NCI-H1048 (cell line): ENCODE data around the gene FBH1.
"Not testable (repeated sequence)": the region's sequence is repeated elsewhere in the genome, so short reads cannot be mapped to it uniquely, and the experiment has no call there.

Experiments used
- DNase-seq: peaks from one replicate; lab custom pipeline; 2025; lab: John Stamatoyannopoulos, UW

FBH1 gene

DNA sequence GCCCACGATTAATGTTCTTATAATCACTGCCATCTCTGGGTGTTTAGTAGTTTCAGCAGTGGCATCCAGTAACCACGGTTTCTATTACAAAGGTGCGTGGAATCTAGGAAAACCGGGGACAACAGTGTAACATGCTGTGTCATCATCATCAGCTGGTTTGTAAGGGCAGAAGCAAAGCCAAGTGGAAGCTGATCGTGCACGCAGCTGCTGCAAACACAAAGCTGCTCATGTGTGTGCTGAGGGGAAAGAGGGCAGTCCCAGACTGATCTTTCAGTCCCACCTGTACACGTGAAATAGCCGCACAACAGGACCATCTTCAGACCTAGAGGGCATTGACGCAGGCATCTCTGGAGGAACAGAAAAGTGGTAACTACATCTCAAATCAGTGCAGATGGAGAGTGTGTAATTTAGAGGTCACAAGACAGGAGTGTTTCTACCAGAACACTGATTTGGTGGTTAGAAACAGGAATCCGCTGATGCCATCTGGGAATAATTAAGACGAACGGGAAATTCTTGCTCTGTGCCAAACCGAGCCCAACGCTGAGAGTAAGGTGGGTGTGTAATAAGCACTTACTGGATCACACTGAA is 13.8 kb upstream of the FBH1 start:
- no peak for DNase-seq

DNA sequence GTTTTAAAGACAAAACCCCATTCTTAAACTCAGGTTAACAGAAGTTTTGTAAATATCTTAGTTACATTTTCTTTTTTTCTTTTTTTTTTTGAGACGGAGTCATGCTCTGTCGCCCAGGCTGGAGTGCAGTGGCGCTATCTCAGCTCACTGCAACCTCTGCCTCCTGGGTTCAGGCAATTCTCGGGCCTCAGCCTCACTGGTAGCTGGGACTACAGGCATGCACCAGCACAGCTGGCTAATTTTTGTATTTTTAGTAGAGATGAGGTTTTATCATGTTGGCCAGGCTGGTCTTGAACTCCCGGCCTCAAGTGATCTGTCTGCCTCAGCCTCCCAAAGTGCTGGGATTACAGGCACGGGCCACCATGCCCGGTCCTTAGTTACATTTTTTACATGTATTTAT is 13.0 kb upstream of the FBH1 start:
- DNase-seq, result not testable (repeated sequence)

DNA sequence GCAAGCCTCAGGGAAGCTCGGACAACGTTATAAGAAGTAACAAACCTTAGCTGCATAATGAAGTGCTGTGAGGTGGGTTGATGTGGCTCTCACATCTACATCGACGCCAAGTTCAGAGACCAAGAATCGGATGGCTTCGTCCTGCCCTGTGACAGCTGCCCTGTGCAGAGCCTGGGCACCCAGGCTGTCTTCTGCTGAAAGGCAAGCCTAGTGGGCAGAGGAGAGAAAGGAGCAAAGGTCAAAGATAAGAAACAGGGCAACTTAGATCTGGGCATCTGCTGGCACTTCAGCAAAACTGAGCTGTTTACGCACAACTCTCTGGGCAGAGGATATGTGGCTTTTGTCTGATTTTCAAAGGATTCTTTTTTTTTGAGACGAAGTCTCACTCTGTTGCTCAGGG is 7.1 kb upstream of the FBH1 start:
- no peak for DNase-seq

DNA sequence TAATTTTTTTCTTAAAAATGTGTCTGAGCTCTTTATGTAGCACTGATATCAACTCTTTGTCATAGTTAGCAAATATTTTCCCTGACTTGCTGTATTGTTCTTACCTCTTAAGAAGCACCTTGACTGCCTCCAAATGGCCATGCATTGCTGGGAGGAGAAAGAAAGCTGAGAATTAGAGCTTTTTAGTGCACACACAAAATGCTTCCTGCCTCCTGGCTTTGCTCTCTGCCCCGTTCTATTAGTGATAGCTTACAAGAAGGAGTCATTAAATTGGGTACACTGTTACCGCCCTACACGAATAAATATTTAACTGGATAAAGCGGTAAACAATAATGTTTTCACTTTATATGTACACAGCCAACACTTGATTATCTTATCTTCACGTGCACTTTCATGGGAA is 4.4 kb upstream of the FBH1 start:
- DNase-seq, result no peak

DNA sequence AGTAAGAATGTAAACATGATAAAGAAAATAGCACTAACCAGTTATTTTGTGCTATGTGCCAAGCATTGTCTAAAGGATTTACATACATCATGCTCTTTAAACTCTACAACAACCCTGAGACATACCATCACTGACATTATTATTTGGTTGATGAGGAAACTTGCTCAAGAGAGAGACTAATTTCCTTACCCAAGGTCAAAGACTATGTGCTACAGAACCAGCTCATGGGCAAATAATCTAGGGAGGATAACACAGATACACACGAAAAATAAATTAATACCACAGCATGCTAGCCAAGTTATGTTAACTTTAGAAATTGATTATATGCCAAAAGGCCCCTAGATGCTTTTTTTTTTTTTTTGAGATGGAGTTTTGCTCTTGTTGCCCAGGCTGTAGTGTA is 3.0 kb upstream of the FBH1 start:
- no peak for DNase-seq

DNA sequence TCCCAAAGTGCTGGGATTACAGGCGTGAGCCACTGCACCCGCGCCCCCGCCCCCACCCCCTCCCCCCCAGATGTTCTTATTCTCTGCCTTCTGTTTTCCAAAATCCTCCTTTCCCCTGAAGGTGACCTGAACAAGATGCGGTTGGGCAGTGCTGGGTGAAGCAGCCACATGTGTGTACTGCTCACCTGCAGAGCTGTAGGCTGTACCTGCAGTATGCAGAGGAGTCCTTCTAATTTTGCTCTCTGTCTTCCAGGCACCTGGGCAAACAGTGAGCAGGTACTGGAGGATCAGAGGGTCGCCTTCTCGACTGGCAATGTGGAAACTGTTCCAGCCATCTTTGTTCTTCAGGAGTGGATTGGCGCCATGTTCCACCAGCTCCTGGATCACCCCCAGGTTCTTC is 2.4 kb upstream of the FBH1 start:
- DNase-seq, result no peak

DNA sequence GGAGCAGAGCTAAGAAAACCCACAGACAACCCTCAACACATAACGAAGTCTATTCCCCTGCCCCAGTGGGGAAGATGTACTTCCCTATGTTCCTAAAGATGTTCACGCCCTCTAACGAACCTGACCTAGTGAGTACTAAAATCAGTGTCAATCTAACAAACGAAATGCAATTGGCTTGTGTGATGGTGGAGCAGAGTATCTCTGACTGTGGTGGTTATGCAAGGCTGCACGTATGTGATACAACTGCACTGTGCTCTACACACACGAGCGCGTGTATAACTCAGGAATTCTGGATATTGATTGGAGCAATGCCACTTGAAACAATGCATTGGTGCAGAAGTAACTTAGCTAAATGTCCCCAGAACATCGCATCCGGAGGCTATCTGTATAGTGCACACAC is 1.7 kb upstream of the FBH1 start:
- no peak for DNase-seq

DNA sequence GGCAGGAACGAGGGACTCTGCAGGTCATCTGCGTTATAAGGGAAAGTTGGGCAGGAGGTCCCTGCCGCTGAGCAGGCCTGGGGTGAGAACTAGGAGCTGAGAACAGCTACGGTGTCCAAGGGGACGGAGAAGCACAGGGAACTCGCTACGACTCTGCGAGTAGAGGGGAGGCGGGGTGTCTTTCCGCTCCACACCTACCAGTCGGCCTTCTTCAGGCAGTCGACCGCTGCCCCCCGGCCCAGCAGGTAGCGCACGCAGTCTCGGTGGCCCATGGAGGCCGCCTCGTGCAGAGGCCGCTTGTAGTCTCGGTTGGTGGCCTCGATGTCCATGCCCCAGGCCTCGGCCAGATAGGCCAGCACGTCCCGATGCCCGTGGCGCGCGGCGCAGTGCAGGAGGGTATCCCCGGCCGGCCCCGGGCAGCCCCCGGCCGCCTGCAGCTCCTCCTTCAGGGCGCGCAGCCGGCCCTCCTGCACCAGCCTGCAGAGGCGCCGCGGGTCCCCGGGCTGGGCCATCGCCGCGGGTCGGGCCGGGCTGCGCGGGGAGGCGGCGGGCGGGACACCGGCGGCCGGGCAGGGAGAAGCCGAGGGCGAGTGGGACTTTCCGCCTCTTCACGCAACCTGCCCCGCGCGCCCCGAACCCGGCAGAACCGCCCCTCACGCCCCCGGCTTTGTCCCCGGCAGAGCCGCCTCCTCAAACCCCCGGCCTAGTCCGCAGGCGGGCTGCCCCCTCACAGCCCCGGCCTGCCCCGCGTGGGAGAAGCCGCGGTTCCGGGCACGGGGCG is 1.0 kb upstream of the FBH1 start:
- DNase-seq, result no peak

DNA sequence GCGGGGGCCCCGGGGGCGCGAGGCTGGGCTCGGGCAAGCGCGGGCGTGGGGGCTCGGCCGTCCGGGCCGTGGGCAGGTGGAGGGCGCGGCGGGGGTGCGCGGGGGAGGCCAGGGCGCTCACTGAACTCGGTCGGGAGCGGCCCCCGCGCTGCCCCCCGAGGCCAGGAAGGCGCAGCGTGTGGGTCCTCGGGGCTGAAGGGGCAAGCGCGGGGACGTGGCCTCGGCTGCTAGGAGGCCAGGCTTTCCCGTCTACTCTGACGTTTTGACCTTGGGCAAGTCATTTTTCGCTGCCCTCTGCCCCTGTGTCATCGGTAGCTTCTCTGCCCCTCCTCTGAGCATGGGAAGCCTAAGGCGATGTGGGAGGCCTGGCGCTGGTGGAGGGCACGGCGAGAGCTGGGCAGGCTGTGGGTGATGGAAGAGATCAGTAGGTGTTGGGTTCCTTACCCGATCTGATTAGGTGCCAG is 441 bp downstream of the FBH1 start:
- no peak for DNase-seq

DNA sequence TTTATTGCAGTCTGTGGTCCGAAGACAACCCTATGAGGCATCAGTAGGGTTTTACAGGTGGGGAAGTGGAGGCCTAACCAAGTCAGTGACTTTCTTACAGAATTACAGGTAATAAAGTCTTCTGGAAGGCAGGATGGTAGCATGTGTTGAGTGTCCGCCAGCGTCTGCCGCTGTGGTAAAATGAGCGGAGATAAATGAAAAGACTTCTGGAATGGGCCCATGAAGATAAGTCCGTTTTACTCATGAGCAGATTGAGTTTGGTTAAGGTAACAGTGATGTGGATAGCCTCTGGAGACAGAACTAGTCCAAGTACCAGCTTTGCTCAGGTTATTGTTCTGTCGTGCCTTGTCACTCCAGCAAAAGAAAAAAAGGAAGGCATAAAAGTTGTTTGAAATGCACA is 966 bp downstream of the FBH1 start:
- DNase-seq, result no peak

DNA sequence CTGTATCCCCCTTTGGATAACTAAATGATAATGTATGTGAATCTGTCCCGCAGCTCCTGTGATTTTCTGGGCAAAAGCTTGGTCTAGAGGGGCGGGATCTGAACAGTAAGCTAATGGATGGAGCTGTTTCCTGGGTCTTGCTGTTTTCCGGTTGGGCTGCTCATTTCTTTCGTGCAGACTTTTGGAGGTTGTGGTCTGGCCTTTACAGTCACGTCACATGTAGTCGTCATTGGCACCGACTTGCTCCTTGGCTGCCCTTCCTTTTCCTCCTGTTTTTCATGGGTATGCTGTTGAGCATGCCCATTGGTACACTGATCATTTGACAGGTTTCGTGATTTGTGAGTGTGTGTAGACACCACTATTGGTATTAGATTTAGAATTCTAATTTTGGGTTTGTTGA is 2.0 kb downstream of the FBH1 start:
- DNase-seq, result no peak

DNA sequence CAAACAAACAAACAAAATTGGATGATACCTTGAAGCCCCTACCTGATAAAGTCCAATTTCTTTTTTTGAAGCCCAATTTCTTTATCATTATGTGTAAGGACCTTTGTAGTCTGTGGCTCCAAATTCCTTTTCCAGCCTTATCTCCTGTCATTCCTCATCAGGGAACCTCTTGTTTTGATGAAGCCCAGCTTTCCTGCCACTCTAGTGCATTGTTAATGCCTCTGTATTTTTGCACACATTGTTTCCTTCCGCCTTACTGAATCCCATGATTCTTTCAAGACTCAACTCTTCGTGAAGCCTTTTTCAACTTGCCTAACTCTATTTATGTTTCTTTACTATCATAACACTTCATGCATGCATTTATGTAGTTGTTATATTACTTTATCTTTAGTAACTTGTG is 3.3 kb downstream of the FBH1 start:
- DNase-seq, result no peak

DNA sequence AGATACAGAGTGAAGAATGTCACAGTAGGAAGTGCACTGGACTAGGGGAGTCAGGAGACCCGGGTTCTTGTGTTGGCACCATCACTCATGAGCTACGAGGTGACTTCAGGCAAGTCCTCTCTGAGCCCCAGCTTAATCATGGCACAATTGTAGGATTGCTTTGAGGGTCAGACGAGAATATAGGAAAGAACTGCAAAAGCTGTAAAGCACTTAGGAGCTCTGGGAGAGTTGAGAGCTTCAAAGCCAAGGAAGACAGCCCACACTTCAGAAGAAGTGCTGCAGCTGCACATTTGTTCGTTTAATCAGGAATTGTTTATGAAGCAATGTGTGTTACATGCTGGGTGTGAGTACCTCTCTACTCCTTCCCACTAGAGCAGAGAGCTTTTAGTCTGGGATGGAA is 4.4 kb downstream of the FBH1 start:
- DNase-seq, result no peak

DNA sequence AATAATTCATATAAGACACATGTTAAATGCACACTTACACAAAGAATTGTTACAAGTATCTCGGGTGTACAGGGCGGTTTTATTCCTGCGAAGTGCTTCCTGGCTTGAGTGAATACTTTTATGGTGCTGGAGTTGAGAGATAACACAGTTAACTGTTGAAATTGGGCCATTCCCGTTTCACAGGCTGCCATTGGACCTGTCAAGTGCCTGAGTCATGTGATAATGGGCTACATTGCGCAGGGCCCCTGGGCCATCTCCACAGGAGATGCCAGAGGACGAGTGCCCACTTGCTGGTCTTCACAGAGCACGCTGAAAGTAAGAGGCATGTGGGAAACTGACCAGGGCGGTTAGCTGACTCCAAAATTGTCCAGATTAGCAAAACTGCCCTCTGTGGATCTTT is 4.8 kb downstream of the FBH1 start:
- DNase-seq, result no peak

DNA sequence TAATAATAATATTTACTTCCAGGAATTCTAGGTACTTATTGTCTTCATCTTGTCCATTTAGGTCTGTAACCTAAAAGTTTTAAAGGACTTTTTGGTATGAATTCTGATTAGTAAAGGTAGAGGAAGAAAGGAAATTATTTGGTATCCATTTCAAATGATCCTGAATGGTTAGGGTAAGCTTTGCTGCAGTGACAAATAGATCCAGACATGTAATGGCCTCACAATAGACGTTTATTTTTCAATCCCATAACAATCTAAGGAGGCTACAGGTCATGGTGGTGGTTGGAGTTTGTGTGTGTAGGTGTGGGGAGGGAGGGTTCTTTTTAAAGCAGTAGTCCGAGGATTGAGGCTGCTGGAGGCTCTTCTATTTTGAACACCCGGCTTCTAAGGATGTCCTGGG is 5.3 kb downstream of the FBH1 start:
- no peak for DNase-seq

DNA sequence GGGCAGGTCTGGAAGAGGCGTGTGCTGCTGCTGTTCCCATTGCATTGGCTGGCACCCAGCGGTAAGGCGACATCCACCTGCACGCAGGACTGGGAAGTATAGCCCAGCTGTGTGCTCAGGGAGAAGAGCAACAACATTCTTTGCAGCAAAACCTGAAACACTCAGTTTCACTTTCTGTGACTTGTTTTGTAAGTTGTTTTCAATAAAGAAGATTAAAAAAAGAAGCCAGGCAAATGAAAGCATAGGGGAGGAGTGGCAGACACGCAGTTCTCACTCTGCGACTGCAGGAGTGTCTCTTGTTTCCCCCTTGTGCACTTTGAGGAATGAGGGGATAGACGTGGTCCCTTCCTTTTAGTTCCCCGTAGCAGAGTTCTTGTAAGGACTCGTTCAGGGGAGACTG is 5.8 kb downstream of the FBH1 start:
- DNase-seq, result no peak

DNA sequence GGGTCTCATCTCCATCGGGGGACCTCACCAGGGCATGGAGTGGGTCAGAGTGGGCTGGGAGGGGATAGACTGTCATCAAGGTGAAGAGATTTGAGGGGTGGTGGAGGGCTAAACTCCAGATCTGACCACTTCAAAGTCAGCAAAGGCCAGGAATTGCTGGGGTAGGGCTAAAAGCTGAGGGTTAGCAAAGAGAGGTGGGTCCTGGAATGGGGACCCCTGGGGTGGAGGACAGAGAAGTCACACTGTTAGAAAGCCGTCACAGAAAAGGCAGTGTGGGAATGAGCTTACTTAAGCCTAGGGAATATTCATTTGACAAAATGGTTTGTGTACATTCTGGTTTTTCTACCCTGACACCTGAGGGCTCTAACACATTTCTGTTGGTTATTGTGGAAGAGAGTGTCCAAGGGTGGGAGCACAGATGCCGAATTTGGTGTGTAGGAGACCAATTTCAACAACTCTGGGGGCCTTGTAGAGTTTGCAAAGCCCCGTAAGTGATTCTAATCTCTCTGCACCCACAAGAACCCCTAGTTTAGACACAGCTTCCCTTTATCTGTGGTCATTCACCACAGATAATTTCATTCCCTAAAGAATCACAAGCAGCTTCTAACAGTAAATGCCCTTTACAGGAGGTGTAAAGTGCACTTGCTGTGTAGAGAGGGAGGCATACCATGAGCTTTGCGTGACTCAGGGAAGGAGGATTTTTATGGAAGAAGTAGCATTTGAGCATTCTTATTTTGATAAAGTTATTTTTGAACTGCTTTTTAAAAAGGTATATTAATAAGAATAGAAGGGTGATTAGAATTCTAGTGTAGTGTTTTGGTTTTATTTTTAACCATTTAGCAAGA is 6.4 kb downstream of the FBH1 start:
- DNase-seq, result no peak

DNA sequence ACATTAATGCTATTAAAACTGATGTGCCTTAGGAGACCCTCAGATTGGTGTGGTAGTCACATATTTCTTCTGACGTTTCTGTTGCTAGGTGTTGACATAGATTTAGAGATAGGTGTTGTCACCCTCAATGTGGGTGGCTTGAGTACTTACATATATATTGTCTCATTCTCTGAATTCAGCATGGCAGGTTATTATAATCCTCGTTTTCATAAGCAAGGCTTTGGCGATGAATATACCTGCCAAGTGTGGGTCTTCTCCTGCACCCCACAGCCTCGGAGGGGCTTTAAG is 7.0 kb downstream of the FBH1 start:
- no peak for DNase-seq

DNA sequence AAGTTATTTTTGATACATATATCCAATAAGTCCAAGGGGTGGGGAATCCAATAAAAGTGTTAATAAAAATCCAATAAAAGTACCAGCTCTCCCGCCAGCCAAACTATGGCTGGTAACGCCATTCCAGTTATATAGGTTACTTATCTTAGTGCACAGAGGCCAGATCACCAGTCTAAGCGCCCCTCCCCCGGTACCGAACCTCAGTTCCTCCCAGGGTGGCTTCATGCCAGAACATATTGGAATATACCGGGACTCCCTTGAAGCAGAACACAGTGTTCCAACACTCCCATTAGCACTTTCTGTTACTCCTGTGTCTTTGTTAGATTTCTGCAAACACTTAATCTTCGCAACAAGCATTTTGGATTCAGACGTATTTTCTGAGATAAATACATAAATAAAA is 7.5 kb downstream of the FBH1 start:
- no peak for DNase-seq

DNA sequence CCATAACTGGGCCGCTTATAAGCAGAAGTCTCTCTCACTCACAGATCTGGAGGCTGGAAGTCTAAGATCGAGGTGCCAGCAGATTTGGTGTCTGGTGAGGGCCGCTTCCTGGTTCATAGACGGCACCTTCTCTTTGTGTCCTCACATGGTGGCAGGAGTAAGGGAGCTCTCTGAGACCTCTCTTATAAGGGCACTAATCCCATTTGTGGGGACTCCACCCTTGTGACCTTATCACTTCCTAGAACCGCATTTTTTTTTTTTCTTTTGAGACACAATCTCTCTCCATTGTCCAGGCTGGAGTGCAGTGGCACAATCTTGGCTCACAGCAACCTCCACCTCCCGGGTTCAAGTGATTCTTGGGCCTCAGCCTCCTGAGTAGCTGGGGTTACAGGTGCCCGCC is 8.1 kb downstream of the FBH1 start:
- no peak for DNase-seq

DNA sequence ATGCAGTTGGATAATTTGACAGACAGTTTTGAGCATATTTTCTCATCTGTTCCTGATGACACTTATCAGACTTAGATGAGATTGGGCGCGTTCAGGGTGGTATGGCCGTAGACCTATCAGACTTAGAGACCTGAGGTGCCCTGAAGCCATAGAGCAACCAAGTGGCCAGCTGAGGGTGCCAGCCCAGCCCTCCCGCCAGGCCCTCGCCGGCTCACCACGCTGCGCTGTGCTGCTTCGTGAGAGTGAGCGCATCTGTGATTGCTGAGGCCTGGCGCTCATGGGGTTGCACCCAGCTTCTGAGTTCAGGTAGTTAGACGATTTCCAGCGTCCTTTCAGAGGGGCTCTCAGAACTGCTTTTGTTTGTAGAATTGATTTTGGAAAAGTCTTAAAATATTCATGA is 10.2 kb downstream of the FBH1 start:
- DNase-seq, result no peak

DNA sequence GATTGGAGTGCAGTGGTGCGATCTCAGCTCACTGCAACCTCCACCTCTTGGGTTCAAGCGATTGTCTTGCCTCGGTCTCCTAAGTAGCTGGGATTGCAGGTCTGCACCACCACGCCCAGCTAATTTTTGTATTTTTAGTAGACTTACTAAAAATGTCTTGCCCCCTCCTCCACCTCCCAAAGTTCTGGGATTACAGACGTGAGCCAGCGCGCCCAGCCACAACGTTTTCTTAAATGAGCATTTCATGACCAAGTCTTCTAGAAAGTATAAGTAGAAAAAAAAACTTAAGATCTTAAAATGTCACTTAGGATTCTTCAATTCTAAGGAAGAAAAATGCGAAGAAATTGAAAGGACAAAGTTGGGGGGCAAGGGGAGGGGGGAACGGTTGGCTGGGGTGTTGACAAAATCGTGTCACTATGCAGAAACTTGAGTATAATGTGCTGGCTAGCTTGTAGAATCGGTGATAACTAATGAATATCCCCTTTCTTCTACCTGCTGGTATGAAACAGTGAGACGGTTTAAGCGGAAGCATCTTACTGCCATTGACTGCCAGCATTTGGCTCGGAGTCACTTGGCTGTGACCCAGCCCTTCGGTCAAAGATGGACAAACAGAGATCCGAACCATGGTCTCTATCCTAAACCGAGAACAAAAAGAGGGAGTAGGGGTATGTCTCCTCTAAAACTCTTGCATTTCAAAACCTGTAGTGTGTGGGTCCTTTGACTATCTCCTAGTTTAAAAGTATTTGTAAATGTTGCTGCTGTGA is 12.7 kb downstream of the FBH1 start:
- no peak for DNase-seq

DNA sequence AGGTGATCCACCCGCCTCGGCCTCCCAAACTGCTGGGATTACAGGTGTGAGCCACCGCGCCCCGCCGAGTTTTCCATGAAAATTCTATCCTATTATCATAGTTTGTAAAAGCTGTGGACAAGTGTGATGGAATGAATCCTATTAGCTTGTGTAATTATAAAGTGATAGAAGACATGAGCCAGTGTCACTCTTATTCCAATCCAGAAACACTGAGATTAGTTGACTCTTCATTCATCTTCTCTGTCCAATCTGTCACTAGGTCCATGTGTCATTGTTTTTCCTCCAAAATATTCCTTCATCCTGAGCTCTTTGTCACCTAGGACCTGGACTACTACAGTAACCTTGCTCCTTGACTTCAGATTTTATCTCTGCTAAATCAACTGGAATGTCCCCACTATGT is 13.5 kb downstream of the FBH1 start:
- no peak for DNase-seq
